Heart left ventricle (tissue), 13 donors: ENCODE measurements around the gene HS3ST3A1.

Experiments
- CTCF ChIP-seq, 12 donors: fragments of 200-600 bp; sonication (generic) in 4 of 12; IDR thresholded peaks; one replicate each; pipeline versions ENCODE4 v1.5.0 to v1.8.0; 2018 to 2022; ENCODE audit warnings: antibody characterized with exemption in 12 of 12, mild to moderate bottlenecking in 5 of 12
- POLR2A ChIP-seq, 2 donors: fragments of 450-650 bp; IDR thresholded peaks; one replicate each; pipeline ENCODE4 v1.6.1; 2017; ENCODE audit warnings: antibody characterized with exemption in 2 of 2, mild to moderate bottlenecking in 2 of 2, moderate library complexity in 2 of 2
- donor health status: ischemic (EF 13 %, LVEDD 7.1; RV severe dilation, severe dysfunction).
- donor health status: DM: no; HTN: yes; CAD: no.
- donor health status: DM: no; HTN: no; CAD: no.
- donor health status: ischemic (EF 25% LVEDD 6.9; RV normal size, moderate dysfunction).
- donor health status: ischemic (EF 25% LVEDD 5.7; RV mildly dilated, moderate dysfunction).
- donor health status: ischemic (EF 35%, LVEDD 5.7; RV mildly dilated, moderate dysfunction).
- donor health status: nonischemic (EF 11% LVEDD 7.7; RV severe dilation, severe dysfunction).
- donor health status: DM: yes; HTN: yes; CAD: no.
- donor health status: PGD.
- donor health status: ischemic (EF 29% LVEDD 5.4; RV normal size, mild dysfunction).
- donor health status: nonischemic (EF 23%, LVEDD 6.1; RV moderate dilation, normal function).

GRCh38 chr17:13518261-13519000 lies 83.3 kb downstream of the HS3ST3A1 start:
- TF ChIP-seq CTCF (IDR thresholded peaks at IDR 0.05) (no peak), POLR2A (IDR thresholded peaks at IDR 0.05) (no peak)
